Smooth muscle cell (in vitro differentiated cells): ENCODE results near the gene DEAF1. TPM values are rescaled to one million over a fixed set of nuclear protein-coding genes. Genes with fewer than 3 reads are reported as not detected.
A peak's percentile ranks its signal among the peaks of the same experiment; 100 is the strongest.

Experiments
- DNase-seq: peaks from one replicate; lab custom pipeline; 2025; ENCODE audit not compliant: unreplicated experiment; lab: John Stamatoyannopoulos, UW
- H2AFZ ChIP-seq: fragments of 200-600 bp; sonication (generic); 2 replicates; pipeline ENCODE4 v1.6.0; 2016; ENCODE audit warnings: antibody characterized with exemption, low read depth, mild to moderate bottlenecking
- H3F3A ChIP-seq: fragments of 200-600 bp; sonication (generic); 2 replicates; pipeline ENCODE4 v1.6.0; 2017; ENCODE audit warnings: antibody characterized with exemption, low read depth
- H3K27ac ChIP-seq: fragments of 200-600 bp; sonication (generic); 2 replicates; pipeline ENCODE4 v1.5.1; 2016; ENCODE audit warnings: low read depth, mild to moderate bottlenecking
- H3K27me3 ChIP-seq: fragments of 200-600 bp; sonication (generic); 2 replicates; pipeline ENCODE4 v1.6.1; 2016; ENCODE audit warnings: low read depth, mild to moderate bottlenecking
- H3K36me3 ChIP-seq: fragments of 200-600 bp; sonication (generic); 2 replicates; pipeline ENCODE4 v1.5.1; 2016; ENCODE audit warnings: low read depth
- H3K4me1 ChIP-seq: fragments of 200-600 bp; sonication (generic); 2 replicates; pipeline ENCODE4 v1.5.1; 2016; ENCODE audit warnings: low read depth
- H3K4me2 ChIP-seq: fragments of 200-600 bp; sonication (generic); 2 replicates; pipeline ENCODE4 v1.6.0; 2016; ENCODE audit warnings: mild to moderate bottlenecking
- H3K4me3 ChIP-seq: fragments of 200-600 bp; sonication (generic); 2 replicates; pipeline ENCODE4 v1.5.1; 2016; ENCODE audit warnings: mild to moderate bottlenecking
- H3K79me2 ChIP-seq: fragments of 200-600 bp; sonication (generic); 2 replicates; pipeline ENCODE4 v1.6.0; 2016; ENCODE audit warnings: low read depth, mild to moderate bottlenecking
- H3K9ac ChIP-seq: fragments of 200-600 bp; sonication (generic); 2 replicates; pipeline ENCODE4 v1.6.0; 2016; ENCODE audit warnings: low read depth
- H3K9me3 ChIP-seq: fragments of 200-600 bp; sonication (generic); replicated peaks from 2 replicates; pipeline ENCODE4 v1.5.1; 2016; ENCODE audit warnings: low read depth
- H4K20me1 ChIP-seq: fragments of 200-600 bp; sonication (generic); 2 replicates; pipeline ENCODE4 v1.6.0; 2016; ENCODE audit warnings: low read depth
- CTCF ChIP-seq: fragments of 200-600 bp; sonication (generic); IDR thresholded peaks from 2 replicates; pipeline ENCODE4 v1.5.1; 2017; ENCODE audit warnings: borderline replicate concordance, mild to moderate bottlenecking, antibody characterized with exemption; ENCODE audit not compliant: insufficient read depth, poor library complexity, severe bottlenecking
- WGBS: methylation state at CpG from one replicate; pipeline ENCODE4 v1.1.7; 2016; ENCODE audit warnings: low lambda C conversion rate; 5-methylcytosine and 5-hydroxymethylcytosine counted together
- polyA plus RNA-seq: library from polyadenylated mRNA; unstranded; fragments of >200 nt; fragmentation: Nextera tagmentation; extraction: Ambion mirVana; gene quantifications from 2 replicates; pipeline ENCODE4 v1.2.1, GENCODE V29; 2016
- total RNA-seq: library from RNA; depleted of rRNA; stranded (reverse); fragments of >200 nt; gene quantifications from 2 replicates; pipeline ENCODE4 v1.2.3, GENCODE V29; 2014

DEAF1 gene
- total and polyA plus RNA-seq, 2 experiments from 2014 or later, result 18.7 to 39.2 TPM

DNA sequence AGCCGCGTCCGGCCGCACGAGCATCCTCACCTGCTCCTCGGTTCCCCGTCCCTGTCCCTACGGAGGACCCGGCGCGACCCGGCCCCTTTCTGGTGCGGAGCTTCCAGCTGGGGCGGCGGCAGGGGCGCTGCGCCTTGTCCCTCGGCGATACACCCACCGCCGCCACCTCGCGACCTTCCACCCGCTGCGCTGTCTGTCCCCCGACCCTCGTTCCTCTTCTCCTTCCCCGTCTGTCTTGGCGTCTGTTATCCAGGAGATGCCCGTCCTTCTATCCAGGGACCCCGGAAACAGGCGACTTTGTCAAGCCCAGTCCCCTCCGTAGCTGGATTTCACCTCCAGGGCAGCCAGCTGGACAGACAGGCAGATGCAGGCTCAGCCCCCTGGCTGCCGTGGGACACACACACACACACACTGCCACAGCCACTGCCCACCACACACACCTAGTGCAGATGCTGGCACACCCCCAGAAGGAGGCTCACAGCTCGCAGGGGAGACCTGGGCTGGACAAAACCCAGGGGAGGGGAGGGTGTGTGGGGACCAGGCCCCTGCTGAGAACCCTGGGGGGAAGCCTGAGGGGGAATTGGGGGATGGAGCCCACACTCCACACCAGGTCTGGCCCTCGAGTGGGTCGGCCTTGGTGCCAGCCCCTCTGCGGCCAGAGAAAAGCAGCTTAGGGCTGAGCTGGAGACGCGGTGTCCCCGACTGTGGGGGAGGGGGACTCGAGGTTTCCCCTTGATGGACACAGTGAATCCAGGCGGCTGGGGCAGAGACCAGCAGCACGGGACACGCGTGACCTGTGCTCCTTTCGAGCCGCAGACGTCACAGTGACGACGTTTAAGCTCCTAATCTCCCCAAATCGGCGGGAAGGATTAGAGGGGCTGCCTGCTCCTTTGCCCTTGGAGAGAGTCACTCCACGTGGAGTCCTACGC lies 57.2 kb downstream of the DEAF1 start:
- no peak for TF ChIP-seq CTCF
- Histone ChIP-seq H3K27me3 (peaks cover 21% of the 10 kb centered on the region), H3K9ac (peak overlapping the region; percentile 53), H4K20me1 (peaks cover 90% of the 10 kb centered on the region), H3K27ac (peak overlapping the region; percentile 85), H3K4me3 (peak overlapping the region; percentile 19), H3K4me2 (peak overlapping the region; percentile 77), H3K79me2 (no peaks in the 10 kb centered on the region), H2AFZ (no peak overlapping the region), H3K4me1 (peaks cover 23% of the 10 kb centered on the region), H3K36me3 (no peaks in the 10 kb centered on the region), H3F3A (peaks cover 7% of the 10 kb centered on the region), H3K9me3 (no peaks in the 10 kb centered on the region)
- no peak for DNase-seq
- 15% methylated on average over 54 of the region's 55 CpGs for whole genome bisulfite sequencing

- Histone ChIP-seq H3K4me1 (peaks cover 23% of the 10 kb centered on the region), H3F3A (peaks cover 12% of the 10 kb centered on the region), H3K4me3 (peak overlapping the region; percentile 19), H3K36me3 (no peaks in the 10 kb centered on the region), H3K9me3 (no peaks in the 10 kb centered on the region), H2AFZ (no peak overlapping the region), H3K27ac (no peak overlapping the region), H3K79me2 (no peaks in the 10 kb centered on the region), H3K27me3 (peaks cover 21% of the 10 kb centered on the region), H4K20me1 (peaks cover 93% of the 10 kb centered on the region), H3K9ac (no peak overlapping the region), H3K4me2 (peak overlapping the region; percentile 77)
- TF ChIP-seq CTCF, result no peak
- no peak for DNase-seq
- 3% methylated on average over 10 of the region's 34 CpGs for WGBS
Observed at GRCh38 chr11:637333-637592, 57.8 kb downstream of the DEAF1 start.

- H3K4me2 ChIP-seq, result peak within 1 kb of the TSS; percentile 77
- H4K20me1 ChIP-seq, result peaks cover 91% of the 10 kb centered on the region
- 16% methylated on average over 76 of the region's 100 CpGs for WGBS
Observed at GRCh38 chr11:636511-637332, 58.3 kb downstream of the DEAF1 start, which contains the start of gene DRD4. Gene DRD4, plus strand, starts transcription at chr11:637269. Its CDS starts 36 bp downstream, at chr11:637305.

More at GRCh38 chr11:636511-637332, 58.3 kb downstream of the DEAF1 start, which contains the start of gene DRD4:
- Histone ChIP-seq H3K27ac (peak within 1 kb of the TSS; percentile 85), H3K36me3 (no peaks in the 10 kb centered on the region), H3K9ac (peak within 1 kb of the TSS; percentile 53), H3K4me1 (peaks cover 23% of the 10 kb centered on the region), H3K27me3 (peaks cover 21% of the 10 kb centered on the region), H3K4me3 (peak within 1 kb of the TSS; percentile 19), H3K79me2 (no peaks in the 10 kb centered on the region), H2AFZ (no peak within 1 kb of the TSS), H3F3A (peaks cover 12% of the 10 kb centered on the region), H3K9me3 (no peaks in the 10 kb centered on the region)
- DNase-seq, result no peak
- TF ChIP-seq CTCF, result no peak
